CMK (cell line): ENCODE data around the gene PRRT1.
"Not testable (repeated sequence)": the region's sequence is repeated elsewhere in the genome, so short reads cannot be mapped to it uniquely, and the experiment has no call there.

Experiments used
- DNase-seq: peaks from one replicate; pipeline ENCODE4 v3.0.0-alpha.2; 2010; ENCODE audit warnings: low read depth

PRRT1 gene

GRCh38 chr6:32151863-32152768 is at the start of gene PRRT1:
Gene PRRT1 (minus strand): TSS chr6:32151939. CDS start chr6:32151827, 112 bp downstream.
- no peak for DNase-seq

DNA sequence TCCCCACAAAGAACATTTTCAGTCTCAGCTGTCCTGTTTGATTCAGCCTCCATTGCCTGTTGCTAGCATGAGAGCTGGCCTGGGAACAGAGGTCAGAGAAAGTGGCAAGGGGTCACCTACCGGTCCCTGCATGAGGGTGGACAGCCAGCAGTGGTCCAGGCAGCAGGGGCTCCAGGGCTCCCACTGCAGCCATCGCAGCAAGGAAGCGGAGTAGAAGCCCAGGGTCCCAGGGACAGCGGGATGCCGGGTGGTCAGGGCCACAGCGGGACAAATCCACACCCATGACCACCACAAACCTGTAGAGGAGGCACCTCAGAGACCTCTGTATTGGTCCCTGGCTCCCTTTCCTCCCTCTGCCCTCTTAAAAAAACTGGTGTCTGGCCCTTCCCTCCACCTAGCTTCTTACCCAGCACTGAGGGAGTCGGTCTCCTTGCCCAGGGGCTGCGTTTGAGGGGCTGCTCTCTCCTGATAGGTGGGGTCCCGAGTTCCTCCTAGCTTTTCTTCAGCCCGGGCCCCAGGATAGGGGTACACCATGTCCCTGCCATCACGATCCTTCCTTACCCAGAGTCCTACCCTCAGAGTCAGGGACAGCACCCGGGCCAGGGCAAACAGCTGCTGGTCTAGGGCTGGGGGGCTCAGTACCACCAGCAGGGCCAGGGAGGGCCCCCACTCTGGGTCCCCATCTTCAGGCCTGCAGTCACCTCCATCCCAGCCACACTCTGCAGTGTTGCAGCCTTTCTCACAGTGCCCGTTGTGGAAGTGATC is 49.2 kb upstream of the PRRT1 start:
- no peak for DNase-seq

- DNase-seq: no peak
These were observed 47.1 kb upstream of the PRRT1 start for GRCh38 chr6:32198866-32199265.

- no peak for DNase-seq
These were observed 46.6 kb upstream of the PRRT1 start for GRCh38 chr6:32198345-32198696.

DNA sequence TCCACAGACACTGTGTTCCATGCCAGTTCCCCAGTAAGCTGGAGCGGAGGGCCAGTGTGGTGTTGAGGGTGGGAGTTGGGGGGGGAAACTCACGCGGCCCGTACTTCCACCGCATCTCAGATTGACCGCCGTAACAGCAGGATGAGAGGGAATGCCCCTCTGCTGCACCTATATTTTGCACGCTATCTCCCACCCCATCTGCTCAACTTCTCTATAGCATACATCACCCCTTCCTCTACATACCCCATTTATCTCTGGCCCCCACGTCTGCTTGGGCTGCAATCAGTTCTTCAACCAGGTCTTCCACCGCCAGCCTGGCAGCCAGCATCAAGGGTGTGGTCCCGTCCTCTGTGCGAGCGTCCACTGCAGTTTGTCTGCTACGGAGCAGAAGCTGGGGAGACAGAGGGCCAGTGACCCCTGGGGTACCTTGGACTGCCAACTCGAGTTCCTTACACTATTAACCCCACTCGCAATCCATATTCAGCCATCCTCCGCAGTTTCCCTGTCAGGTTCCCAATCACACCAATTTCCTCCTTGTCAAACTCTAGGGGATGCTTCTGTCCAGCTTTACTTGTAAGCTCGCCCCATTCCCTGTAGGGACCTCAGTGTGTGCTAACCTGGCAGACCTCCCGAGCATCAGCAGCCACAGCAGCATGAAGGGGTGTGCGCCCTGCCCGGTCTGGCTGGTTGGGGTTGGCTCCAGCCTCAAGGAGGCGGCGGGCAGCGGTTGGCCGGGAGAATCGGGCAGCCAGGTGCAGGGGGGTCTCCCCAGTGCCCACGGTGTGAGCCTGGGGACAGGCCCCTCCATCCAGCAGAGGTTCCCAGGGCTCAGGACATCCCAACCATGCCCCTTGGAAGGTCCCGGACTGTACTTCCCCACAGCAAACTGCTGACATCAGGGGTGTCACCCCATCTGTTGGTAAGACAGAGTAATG is 45.2 kb upstream of the PRRT1 start:
- DNase-seq: no peak

DNA sequence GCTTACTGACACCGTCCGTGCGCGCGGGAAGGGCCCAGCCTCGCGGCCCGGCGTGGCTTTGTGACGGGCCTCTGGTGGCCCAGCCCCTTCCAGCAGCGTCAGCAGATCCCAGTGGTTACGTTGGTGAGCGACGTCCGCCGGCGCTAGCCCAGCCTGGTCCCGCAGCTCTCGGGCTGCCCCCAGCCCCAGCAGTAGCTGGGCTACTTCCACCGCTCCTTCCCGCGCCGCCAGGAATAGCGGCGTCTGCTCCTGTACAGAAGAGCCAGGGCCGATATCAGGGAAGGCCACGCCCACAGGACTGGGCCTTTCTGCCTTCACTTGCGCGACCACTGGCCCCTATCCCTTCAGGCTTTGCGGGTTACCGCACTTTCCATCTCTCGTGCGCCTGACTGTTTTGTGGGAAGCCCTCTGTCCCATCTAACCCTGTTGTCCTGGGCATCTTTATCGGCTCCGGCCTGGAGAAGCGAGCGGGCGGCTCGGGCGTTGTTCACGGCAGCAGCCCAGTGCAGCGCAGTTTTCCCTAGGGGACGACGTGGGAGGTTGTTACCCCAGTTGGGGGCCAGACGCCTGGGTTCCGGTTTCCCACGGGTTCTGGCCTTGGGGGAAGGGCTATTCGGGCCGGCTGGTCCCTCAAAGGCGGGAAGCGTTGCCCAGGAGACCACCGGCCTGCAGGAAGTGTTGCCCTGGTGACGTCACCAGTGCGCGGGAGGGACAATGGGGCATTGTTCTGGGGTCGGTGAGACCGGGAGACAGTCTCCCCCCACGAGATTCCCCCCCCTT is 44.4 kb upstream of the PRRT1 start:
- DNase-seq: peak; percentile 75

GRCh38 chr6:32195652-32195901 is 43.8 kb upstream of the PRRT1 start:
- DNase-seq: peak; percentile 99

DNA sequence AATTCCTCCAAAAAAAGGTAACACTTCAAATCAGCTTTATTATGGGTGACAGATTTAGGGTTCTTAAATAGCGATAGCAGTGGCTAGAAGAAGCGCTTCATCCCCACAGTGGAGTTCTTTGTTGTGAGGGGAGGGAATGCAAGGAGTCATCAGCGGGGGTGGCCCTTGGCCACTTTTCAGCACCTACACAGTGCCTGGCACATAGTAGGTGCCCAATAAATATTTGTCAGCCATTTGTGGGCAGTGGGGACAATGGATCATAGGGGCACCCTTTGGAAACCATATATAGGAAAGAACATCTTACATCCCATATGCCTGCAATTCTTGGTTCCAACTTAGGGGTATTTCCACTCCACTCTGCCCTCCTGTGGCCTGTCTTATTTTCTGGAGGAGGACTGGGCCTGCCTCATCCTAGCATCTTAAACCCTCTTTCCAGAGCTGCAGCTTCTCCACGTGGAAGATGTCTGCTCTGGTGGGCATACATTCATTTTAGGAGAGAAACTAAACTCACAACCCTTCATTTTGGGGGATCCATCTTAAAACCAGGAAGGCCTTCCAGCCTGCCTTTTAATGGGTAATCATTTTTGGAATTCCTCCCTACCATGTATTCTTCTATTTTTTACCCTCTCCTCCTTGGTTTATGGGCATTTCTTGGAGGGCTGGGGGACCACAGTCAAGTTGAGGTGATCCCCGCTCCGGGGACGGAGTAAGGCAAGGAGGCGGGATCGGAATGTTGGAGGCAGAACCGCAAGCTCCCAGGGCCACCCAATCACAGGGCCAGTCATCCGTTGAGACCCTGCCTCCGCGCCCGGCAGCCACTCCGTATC is 43.3 kb upstream of the PRRT1 start:
- DNase-seq: no peak

DNA sequence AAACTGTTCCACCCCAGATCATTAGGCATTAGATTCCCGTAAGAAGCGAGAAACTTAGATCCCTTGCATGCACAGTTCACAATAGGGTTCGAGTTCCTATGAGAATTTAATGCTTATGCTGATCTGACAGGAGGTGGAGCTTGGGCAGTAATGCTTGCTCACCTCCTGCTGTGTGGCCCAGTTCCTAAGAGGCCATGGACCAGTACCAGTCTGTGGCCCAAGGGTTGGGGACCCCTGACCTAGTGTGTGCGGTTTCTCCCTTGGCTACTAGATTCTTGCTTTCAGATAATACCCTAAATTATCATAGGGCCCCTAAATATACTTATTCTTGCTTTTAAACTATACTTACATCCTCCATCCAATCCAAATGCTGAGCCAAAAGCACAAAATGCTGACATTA is 42.6 kb upstream of the PRRT1 start:
- DNase-seq: no peak

DNA sequence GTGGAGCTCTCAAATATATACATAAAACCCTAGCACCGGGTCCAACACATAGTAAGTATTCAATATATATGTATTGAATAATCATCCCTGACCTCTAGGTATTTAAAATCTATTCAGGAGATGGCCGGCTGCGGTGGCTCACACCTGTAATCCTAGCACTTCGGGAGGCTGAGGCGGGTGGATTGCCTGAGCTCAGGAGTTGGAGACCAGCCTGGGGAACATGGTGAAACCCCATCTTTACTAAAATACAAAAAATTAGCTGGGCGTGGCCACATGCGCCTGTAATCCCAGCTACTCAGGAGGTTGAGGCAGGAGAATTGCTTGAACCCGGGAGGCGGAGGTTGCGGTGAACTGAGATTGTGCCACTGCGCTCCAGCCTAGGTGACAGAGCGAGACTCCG is 41.4 kb upstream of the PRRT1 start:
- not testable (repeated sequence) for DNase-seq

DNA sequence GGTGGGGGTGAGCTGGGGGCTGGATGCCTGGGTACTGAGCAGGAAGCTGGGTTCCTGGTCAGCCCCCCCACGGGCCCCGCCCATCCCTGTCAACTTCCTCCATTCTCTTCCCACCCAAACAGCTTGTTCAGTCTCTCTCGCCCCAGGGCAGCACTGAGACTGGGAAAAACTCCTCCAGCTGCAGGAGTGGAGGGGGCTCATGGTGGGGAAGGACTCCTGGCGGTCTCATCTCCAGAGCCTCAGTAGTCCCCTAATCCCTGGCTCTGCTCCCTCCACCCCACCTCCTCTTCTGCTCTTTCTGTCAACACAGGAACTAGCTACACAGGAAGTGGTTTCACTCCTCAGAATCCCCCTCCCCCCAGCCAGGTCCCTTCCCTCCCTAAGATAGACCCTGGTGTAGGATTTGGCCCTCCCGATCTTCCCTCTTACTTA is 40.9 kb upstream of the PRRT1 start, which contains the start of gene GPSM3:
Gene GPSM3, minus strand, starts transcription at position 36 of the 432 bp plus-strand sequence. CDS start 130 bp downstream, outside the sequence.
- peak; percentile 92 for DNase-seq

DNA sequence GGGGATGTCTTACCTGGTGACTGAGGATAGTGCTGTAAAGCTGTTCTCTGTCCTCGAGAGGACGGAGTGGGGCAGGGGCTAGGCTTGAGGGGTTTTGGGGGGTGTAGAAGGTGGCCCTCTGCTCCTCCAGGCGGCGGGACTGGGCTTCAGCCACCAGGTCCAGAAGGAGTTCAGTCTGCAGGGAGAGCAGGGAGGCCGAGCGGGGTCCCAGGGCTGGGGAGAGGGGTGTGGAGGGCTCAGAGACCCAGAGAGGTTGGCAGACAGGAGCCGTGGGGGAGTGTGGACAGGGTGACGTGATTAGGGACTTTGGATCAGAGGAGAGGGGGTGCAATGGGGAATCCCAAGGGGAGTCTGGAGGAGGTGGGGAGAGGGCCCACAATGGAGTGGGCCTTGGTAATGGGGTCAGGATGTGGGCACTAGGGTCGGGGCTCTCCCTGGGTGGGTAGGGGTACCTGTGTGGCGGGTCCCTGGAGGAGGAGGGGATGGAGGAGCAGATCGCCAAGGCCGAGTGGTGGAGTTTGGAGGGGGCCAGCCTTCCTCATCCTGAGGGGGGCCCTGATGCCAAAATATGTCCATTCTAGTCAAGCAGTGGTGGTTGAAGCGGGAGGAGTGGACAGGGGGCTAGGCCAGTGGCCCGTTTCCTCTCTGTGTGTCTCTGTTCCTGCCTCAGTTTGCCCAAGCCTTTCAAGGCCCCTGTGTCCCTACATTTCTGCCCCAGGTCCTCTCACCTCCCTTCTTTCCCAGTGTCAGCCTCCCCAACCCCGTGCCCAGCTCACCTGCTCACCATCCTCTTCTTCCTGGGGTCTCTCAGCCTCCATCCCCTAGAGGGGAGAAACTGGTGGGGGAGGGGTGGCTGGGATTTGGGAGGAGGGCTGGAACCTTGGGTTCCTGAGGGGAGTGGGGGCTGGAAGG is 40.2 kb upstream of the PRRT1 start:
- no peak for DNase-seq

- DNase-seq: no peak
These were observed 39.4 kb upstream of the PRRT1 start for GRCh38 chr6:32190911-32191677.

- peak; percentile 95 for DNase-seq
These were observed 38.5 kb upstream of the PRRT1 start, which contains the start of gene PBX2 for GRCh38 chr6:32190054-32190851. Gene PBX2 (minus strand): TSS chr6:32190202. CDS start chr6:32189915, 287 bp downstream.

DNA sequence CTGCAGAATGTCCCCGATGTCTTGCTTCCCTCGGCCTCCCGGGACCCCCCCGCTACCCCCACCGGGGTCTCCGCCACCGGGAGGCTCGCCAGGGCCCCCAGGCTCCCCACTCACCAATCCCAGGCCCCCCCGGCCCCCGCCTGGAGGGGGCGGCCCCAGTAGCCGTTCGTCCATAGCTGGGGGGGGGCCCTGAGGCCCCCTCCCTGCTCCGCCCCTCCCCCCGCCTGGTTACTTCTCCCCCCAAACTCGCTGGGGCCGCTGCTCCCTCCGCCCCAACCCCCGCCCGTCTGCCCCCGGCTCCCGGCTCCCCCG is 38.0 kb upstream of the PRRT1 start:
- DNase-seq: no peak

DNA sequence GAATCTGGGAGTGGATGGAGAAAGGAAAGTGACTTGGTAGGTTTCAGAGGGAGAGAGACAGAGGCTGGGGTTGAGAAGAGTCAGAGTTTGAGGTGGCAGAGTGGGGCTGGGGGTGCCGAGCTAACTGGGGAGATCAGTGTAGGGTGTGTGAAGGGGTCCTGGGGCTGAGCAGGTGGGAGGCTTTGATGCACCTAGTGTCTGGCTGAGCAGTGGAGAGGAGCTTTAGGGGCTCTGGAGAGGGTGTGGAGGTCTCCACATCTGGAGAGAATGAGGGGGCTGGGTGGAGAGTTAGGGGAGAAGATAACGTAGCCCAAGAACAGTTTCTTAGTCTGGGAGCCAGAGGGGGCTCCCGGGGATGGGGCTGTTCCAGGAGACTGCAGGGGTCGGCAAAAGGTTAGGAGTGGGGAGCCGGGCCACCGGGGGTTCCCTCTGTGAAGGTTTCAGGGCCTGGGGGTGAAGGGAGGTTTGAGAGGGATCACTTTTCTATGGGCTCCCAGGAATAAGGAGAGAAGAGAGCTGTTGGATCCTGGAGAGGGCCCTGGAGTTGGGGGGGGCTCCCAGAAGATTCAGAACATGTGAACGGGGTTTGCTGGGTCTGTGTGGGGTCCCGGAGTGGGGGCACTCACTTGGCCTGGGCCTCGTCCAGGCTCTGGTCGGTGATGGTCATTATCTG is 37.5 kb upstream of the PRRT1 start:
- no peak for DNase-seq

- DNase-seq: no peak
These were observed 36.8 kb upstream of the PRRT1 start for GRCh38 chr6:32188381-32189068.
